A673 (cell line): ENCODE data around the gene SCART1. TPM values are rescaled to one million over a fixed set of nuclear protein-coding genes. Genes with fewer than 3 reads are reported as not detected.

Experiments
- BruUV-seq: library from RNA; stranded (reverse); fragments of 400-500 nt; replicated peaks from 2 replicates; lab custom pipeline; 2021; lab: Mats Ljungman, UMichigan
- CTCF ChIA-PET: fragments of 300-600 bp; sonication (Branson Sonifier 250); formaldehyde crosslinking; loops from one replicate; lab custom pipeline; 2022; ENCODE audit warnings: antibody characterized with exemption; lab: Charles Lee
- POLR2A ChIA-PET: fragments of 300-600 bp; sonication (Branson Sonifier 250); formaldehyde crosslinking; loops from one replicate; lab custom pipeline; 2022; ENCODE audit warnings: antibody characterized with exemption; ENCODE audit not compliant: low non-redundant PET; lab: Charles Lee
- DNase-seq: peaks from one replicate; pipeline ENCODE4 v3.0.0-alpha.2; 2015; ENCODE audit warnings: low spot score
- H3K27ac ChIP-seq: fragments of 200-600 bp; sonication (generic); 2 replicates; pipeline ENCODE4 v1.5.1; 2016; ENCODE audit warnings: mixed run types, low read depth, mild to moderate bottlenecking, mixed read lengths, antibody characterized with exemption, low read length; ENCODE audit not compliant: poor library complexity, severe bottlenecking
- H3K27me3 ChIP-seq: fragments of 200-600 bp; sonication (generic); replicated peaks from 2 replicates; pipeline ENCODE4 v1.6.1; 2017; ENCODE audit warnings: mixed run types, low read depth, mild to moderate bottlenecking, mixed read lengths, antibody characterized with exemption, low read length; ENCODE audit not compliant: insufficient read depth, poor library complexity
- H3K36me3 ChIP-seq: fragments of 200-600 bp; sonication (generic); 2 replicates; pipeline ENCODE4 v1.6.1; 2016; ENCODE audit warnings: mixed run types, mild to moderate bottlenecking, mixed read lengths, antibody characterized with exemption, low read length; ENCODE audit not compliant: insufficient read depth, poor library complexity, severe bottlenecking
- H3K4me1 ChIP-seq: fragments of 200-600 bp; sonication (generic); 2 replicates; pipeline ENCODE4 v1.6.1; 2017; ENCODE audit warnings: mixed run types, mild to moderate bottlenecking, mixed read lengths, antibody characterized with exemption, low read length; ENCODE audit not compliant: insufficient read depth, poor library complexity, severe bottlenecking
- H3K4me3 ChIP-seq: fragments of 200-600 bp; sonication (generic); 2 replicates; pipeline ENCODE4 v1.5.1; 2016; ENCODE audit warnings: low read depth, mixed run types, mild to moderate bottlenecking, mixed read lengths, low read length; ENCODE audit not compliant: poor library complexity, severe bottlenecking
- H3K9me3 ChIP-seq: fragments of 200-600 bp; sonication (generic); 2 replicates; pipeline ENCODE4 v1.6.1; 2016; ENCODE audit warnings: mixed run types, low read depth, mild to moderate bottlenecking, mixed read lengths, antibody characterized with exemption, low read length; ENCODE audit not compliant: poor library complexity, severe bottlenecking
- EZH2 ChIP-seq: fragments of 200-600 bp; sonication (generic); IDR thresholded peaks from 2 replicates; pipeline ENCODE4 v1.6.1; 2017; ENCODE audit warnings: borderline replicate concordance, low read depth, mild to moderate bottlenecking, mixed read lengths, antibody characterized with exemption, low read length; ENCODE audit not compliant: poor library complexity, severe bottlenecking
- intact Hi-C: fragments of 100-400 bp; cut with micrococcal nuclease; formaldehyde crosslinking; loops from one replicate; pipeline ENCODE4 v1.10.0; 2022; ENCODE audit not compliant: unreplicated experiment
- total RNA-seq: library from RNA; stranded (reverse); gene quantifications from 2 replicates; pipeline ENCODE4 v1.2.3, GENCODE V29; 2021
- TF ChIP-seq, protein P1 (sequence below): fragments of 300-800, 200-600 bp; sonication (generic); conservative IDR thresholded peaks from 2 replicates; pipeline ENCODE4 v1.5.1; 2017; ENCODE audit warnings: low read depth, mild to moderate bottlenecking, antibody characterized with exemption, low read length, moderate library complexity, mixed read lengths

Gene SCART1
- total RNA-seq, 1 experiment from 2014 or later = 1.8 TPM

DNA sequence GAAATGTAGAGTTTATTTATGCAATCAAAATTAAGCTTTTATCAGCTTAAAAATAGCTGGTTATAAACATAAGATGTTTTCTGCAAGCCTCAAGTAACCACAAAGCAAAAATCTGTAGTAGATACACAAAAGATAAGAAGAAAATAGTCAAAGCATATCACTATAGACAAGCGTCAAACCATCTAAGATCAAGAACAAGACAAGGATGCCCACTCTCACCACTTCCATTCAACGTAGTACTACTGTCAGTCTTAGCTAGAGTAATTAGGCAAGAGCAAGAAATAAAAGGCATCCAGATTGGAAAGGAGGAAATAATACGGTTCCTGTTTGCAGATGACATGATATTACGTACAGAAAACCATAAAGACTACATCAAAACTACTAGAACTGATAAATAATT lies 56.0 kb downstream of the SCART1 start:
- Histone ChIP-seq H3K27me3 (peaks cover 69% of the 10 kb centered on the region), H3K36me3 (no peaks in the 10 kb centered on the region), H3K4me3 (no peak overlapping the region), H3K27ac (no peak overlapping the region), H3K4me1 (no peaks in the 10 kb centered on the region), H3K9me3 (no peaks in the 10 kb centered on the region)
- no peak for DNase-seq
- ChIA-PET POLR2A (no interaction called here), CTCF (no interaction called here)
- no peak for TF ChIP-seq EZH2
- TF ChIP-seq, protein P1, sequence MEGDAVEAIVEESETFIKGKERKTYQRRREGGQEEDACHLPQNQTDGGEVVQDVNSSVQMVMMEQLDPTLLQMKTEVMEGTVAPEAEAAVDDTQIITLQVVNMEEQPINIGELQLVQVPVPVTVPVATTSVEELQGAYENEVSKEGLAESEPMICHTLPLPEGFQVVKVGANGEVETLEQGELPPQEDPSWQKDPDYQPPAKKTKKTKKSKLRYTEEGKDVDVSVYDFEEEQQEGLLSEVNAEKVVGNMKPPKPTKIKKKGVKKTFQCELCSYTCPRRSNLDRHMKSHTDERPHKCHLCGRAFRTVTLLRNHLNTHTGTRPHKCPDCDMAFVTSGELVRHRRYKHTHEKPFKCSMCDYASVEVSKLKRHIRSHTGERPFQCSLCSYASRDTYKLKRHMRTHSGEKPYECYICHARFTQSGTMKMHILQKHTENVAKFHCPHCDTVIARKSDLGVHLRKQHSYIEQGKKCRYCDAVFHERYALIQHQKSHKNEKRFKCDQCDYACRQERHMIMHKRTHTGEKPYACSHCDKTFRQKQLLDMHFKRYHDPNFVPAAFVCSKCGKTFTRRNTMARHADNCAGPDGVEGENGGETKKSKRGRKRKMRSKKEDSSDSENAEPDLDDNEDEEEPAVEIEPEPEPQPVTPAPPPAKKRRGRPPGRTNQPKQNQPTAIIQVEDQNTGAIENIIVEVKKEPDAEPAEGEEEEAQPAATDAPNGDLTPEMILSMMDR = no peak
- BruUV-seq = no TSS peak
- intact Hi-C loops = no loop called here

DNA sequence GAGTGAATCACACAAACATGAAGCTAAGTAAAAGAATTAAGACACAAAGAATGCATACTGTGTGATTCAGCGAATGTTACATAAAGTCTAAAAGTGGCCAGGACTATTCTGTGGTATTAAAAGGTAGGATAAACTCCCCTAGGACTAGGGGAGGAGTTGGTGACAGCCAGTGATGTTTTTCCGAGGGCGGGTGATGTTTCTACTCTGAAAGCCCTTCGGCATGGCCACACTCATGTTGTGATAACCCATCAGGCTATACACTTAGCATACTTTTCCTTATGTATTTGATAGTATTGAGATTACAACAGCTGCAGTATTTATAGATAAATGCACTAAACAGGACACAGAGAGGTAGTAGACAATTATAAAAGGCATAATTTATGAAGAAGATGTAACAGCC lies 57.7 kb downstream of the SCART1 start:
- no TSS peak for BruUV-seq
- no peak for TF ChIP-seq EZH2
- TF ChIP-seq, protein P1 = no peak
- H3K4me3 ChIP-seq = no peak overlapping the region

DNA sequence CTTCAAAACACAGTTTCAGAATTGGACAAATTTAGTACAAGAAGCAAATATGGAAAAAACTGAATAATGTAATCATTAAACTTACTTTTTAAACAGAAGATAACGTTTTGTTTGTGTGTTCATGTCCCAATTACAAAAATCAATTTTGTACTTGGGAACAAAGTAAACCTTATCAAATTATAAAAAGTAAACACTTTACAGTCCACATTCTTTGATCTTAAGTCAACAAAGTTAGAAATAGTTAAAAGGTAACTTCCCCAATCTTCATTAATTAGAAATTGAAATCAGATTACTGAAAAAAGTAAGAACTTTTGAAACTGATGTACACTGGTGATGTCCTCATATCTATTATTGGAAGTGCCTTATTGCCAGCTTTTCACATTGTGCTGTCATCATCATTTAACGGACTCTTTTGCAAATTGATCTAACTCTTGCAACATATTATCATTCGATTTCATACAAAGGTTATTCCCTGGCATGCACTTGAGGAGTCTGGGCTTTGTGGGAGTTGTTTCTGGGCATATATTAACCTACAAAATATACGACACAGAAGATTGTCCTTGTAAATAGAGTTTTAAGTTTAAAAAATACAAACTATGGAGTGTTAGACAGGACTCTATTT lies 58.3 kb downstream of the SCART1 start:
- Histone ChIP-seq H3K9me3 (no peaks in the 10 kb centered on the region), H3K4me1 (no peaks in the 10 kb centered on the region), H3K36me3 (no peaks in the 10 kb centered on the region), H3K4me3 (no peak overlapping the region), H3K27ac (no peak overlapping the region), H3K27me3 (peaks cover 88% of the 10 kb centered on the region)
- no TSS peak for BruUV-seq
- ChIA-PET CTCF (no interaction called here), POLR2A (no interaction called here)
- intact Hi-C loops = no loop called here
- no peak for TF ChIP-seq EZH2
- TF ChIP-seq, protein P1 = no peak
- no peak for DNase-seq

More for the DNA sequence above, 57.7 kb downstream of the SCART1 start:
- Histone ChIP-seq H3K27me3 (peaks cover 84% of the 10 kb centered on the region), H3K27ac (no peak overlapping the region), H3K4me1 (no peaks in the 10 kb centered on the region), H3K9me3 (no peaks in the 10 kb centered on the region), H3K36me3 (no peaks in the 10 kb centered on the region)
- ChIA-PET POLR2A (no interaction called here), CTCF (no interaction called here)
- DNase-seq = no peak
- intact Hi-C loops = no loop called here
